Right lung (tissue), 5 donors: ENCODE results near the gene KCNT2. TPM values are rescaled to one million over a fixed set of nuclear protein-coding genes. Genes with fewer than 3 reads are reported as not detected.
A peak's percentile ranks its signal among the peaks of the same experiment; 100 is the strongest.
"Not testable (repeated sequence)": the region's sequence is repeated elsewhere in the genome, so short reads cannot be mapped to it uniquely, and the experiment has no call there.

Experiments used
- DNase-seq, 2 donors: peaks; one replicate each; pipeline ENCODE4 v3.0.0-alpha.2; 2013
- polyA plus RNA-seq, 5 donors: library from polyadenylated mRNA; unstranded; fragments of 120-200 nt; gene quantifications; one replicate each; pipeline versions ENCODE4 v1.2.1 to v1.2.3, GENCODE V29; 2013; ENCODE audit warnings: inconsistent platforms in 1 of 5, low replicate concordance in 1 of 5; ENCODE audit not compliant: insufficient read length in 5 of 5, insufficient read depth in 1 of 5

KCNT2 gene
- polyA plus RNA-seq, 5 donors = 2.7 to 7.7 (median 5.9) TPM

DNA sequence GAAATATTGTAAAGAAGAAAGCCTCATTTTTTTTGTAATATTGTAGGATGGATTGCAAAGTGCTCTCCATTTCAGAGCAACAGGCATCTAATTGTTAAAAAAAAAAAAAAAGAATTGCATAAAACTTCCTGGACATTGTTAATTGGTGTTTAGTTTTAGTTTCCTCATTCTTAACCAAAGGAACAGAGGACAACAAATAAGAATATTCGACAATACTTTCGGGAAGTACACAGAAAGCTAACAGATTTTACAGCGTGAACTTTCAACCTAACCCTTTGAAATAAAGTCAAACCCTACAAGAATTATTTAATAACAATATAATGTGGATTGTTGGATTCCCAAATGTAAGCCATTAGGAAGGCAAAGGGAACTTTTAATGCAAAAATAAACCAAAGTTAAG is 284.4 kb downstream of the KCNT2 start:
- no peak for DNase-seq

DNA sequence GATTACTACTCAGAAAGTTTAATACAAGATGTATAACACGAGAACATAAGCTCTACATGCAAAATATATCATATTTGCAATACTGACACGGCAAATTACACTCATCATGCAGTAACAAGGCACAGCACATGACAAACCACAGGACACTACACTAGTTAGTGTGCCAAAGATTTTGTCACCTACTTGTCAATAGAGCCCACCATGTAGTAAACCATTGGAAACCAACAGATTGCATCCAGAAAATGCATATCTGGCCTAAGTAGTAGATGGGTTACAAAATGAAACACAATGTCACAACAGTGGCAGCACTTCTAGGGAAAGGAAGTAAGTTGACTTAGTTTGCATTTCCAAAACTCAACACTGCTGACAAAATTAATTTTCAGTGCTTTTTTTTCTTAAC is 288.9 kb downstream of the KCNT2 start:
- DNase-seq = no peak

DNA sequence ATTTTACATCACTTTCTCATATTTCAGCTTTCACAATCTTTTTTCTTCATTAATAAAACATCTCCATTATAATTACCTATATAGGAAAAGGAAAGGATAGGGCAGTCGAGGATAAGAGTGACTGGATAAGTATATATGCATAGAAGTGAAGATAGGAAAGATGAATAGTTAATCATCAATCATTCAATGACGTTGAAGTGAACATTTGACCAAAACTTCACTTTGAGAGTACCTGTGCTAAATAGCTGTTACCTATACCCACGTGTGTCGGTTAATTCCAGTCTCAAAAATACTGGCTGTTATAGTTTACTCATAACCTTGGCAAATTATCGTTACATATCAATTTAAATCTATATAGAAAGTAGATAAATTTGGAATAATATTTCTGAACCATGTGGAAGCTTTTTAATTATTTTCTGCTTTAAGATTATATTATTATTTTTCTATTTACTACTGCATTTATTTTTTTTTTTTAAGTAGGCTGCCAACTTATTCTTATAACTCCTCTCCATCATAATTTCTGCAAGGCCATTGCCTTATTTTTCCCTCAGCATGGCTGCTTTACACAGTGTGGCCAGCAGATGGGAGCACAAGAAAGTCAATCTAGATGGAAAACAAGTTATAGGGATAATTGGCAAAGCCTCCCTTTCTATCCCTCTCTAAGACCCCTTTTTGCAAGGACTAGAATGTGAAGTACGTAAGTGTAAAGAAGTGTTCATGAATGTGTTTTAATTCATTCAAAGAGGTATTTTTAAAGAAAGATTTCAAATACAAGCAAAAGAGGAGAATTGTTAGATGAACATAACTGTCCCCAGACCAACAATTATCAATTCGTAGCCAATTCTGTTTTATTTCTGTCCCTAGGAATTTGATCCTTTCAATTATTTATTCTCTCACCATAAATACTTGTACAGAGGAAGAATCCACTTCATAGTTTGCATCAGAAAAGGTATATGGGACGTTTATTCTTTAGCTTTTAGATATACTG is 290.4 kb downstream of the KCNT2 start:
- DNase-seq = peak; percentile 15 to 32

DNA sequence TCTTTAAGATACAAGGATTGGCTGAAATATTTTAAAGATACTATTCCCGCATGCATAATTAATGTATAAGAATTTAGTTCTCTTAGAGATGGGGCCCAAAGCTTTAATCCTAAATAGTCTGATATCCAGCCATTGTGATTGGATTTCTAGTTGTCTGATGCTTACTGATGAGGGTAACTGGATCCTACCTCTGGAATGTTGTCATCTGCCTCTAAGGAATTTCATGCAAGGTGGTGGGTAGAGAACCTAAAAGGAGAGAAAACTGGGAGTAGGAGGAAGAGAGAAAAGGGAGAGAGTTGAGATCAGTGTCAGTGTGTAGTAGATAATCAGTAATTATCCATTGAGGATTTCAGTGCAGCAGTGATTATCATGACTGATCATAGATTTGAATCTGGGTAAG is 295.5 kb downstream of the KCNT2 start:
- DNase-seq = no peak

DNA sequence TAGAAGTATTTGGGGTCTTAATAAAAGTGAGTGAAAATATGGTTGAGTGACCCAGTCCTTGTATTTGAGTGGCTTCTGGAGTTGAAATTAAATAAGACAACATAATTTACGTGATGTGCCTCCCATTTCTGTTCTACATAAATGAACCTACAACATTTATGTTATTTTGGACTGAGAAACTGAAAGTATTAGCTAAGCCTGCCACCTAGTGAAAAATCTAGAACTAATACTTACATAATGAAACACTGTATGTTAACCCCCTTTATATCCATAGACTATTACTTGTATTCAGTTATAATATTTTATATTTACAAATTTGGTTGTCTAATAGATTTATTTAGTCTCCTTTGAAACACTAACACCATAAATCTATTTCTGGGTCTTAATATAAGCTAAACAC is 298.9 kb downstream of the KCNT2 start:
- peak; percentile 14 to 30 for DNase-seq

DNA sequence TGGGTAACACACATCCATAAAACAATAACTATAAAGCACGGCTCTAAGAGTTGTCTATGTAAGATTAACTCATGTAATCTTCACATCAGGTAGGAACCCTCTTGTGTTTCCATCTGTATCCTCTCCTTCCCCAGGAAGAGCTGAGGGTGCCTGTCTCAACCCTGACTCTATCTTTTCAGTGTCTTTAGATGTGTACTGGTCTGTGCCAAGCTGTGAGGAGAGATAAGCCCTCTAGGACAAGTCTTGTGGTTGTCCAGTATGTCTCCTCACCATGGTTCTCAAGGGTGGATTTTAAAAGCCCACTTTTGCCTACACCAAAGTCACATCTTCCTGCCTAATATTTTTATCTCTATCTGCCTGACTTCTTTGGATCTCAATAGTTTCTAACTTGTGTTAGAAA is 300.1 kb downstream of the KCNT2 start:
- no peak for DNase-seq

DNA sequence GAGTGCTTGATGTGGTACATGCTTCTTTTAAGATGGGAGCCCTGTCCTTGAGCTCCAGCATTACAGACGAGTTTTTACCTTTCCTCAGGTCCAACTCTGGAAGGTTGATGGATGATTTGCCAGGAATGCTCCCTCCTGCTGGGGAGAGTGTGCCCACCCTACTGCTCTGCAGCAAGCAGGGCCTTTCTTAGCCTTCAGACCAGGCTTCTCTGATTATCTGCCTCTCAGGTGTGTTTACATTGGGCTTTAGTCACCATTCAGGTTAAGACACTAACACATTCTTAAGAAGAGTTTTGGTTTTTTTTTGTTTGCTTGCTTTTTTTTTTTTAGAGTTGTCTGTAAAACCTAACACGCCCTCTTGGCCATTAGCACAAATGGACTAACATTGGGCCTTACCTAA is 301.8 kb downstream of the KCNT2 start:
- DNase-seq = no peak

DNA sequence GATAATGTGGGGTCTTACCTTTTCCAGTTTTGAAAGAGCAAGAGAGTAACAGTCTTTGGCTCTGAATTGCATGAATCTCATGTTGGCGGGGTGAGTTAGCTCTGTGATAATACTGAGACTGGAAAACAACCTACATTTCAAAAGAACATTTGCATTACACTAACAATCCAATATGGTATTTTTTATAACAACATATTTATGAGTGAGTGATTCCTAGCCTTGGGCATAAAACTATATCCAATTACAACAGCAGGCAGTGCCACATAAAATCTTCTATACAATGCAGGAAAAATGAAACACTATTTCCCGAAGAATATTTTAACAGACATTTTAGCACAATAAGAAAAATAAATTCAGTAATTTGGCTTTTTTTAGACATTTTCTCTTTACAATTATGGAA is 303.0 kb downstream of the KCNT2 start:
- no peak for DNase-seq

DNA sequence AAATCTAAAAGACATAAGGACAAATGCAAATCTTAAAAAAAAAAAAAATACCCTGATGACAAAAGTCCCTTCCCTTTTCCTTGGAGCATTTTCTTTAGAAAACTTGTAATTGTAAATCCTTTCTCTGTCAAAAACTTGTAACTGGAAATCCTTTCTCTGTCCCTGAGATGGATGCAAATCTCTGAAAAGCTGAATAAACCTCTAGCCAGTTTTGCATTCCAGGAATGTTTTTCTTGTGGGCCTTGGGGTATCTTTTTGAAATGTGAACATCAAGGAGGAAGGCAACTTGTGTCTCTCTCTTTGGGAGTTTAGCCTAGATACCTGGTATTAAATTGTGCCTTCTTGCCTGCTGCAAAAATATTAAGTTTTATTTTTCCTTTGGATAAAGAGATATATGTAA is 305.3 kb downstream of the KCNT2 start:
- DNase-seq = no peak

DNA sequence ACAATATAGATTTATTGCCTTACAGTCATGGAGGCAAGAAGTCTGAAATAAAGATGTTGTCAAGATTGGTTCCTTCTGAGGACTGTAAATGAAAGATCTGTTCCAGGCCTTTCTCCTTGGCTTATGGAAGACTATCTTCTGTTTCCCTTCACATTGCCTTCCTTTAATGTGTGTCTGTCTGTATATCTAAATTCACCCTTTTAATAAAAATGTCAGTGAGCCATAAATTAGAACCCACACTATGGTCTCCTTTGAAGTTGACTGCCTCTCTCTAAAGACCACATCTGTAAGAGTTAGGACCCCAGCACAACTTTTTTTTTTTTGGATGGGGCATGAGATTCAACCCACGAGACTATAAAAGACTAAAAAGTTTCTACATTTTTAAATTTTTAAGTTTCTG is 305.8 kb downstream of the KCNT2 start:
- no peak for DNase-seq

DNA sequence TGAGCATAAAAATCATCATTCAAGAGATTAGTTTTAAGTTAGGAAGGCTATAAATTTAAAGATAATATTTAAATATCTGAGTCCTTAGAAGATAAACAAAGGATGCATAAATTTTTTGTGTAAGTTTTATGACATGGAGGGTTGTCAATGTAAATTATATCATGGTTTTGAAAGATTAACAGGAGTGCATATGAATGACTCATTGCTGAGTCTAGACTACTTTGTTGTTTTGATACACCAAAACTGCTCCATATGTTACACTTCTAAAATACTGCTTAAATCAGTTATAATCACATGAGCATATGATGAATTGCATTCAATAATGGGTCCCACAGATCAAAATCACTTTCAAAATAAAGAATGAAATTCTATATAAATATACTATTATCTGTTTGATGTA is 312.5 kb downstream of the KCNT2 start:
- DNase-seq = no peak

DNA sequence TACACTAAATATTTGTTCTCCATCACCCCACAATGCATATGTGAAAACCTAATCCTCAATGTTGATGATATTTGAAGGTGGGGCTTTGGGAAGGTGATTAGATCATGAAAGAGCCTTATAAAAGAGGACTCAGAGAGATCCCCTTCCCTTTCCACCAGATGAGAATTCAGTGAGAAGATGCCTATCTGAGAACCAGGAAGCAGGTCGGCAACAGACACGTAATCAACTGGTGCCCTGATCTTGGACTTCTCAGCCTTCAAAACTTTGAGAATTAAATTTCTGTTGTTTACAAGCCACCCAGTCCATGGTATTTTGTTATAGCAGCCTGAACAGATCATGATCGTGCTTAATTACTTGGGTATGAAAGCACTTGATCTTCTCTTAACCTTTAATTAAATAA is 329.4 kb downstream of the KCNT2 start:
- no peak for DNase-seq

DNA sequence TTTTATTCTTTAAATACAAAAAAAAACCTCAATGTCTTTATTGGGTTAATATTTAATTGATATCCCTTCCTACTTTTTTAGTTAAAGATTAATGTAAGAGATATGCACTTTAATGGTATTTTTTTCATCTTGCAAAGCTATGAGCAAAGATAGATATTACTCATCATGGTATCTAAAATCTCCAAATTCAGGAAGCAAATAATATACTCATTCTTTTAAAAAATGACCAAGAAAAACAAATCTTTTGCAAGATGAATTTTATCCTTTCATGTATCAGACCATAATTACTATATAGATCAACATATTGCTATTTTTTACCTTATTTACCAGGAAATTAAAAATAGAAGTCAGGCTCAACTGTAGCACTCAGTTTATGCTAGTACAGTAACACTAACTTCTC is 330.4 kb downstream of the KCNT2 start:
- DNase-seq = no peak

DNA sequence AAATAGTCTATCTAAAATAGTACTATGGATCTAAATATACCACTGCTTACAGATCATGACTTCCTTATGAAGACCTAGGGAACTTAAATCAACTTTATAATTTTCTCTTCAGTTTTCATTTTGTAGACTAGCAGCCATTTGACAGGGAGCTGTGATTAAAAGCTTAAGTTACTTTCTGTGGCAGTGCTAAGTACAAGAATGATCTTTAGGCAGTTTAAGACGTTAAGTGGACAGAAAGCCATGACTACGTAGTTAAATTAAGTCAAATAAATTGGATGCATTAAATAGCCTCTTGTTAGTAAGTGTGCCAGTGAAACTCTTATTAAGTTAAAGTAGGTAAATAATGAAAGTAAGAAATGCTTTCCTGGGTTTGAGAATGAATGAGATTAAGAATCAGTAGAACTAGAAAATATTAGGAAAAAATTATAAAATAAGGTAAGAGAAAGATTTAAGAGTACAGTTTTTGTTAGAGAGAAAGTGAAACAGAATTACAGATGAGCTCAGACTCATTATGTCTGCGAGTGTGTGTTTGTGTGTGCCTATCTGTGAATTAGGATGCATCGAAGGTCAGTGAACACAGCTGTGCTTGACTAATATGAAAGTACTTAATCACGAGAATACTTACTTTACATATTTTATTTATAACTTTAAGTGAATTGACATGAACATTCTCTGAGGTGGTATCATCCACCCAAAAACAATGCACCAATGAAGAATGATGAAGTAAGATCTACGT is 336.9 kb downstream of the KCNT2 start:
- DNase-seq = no peak

DNA sequence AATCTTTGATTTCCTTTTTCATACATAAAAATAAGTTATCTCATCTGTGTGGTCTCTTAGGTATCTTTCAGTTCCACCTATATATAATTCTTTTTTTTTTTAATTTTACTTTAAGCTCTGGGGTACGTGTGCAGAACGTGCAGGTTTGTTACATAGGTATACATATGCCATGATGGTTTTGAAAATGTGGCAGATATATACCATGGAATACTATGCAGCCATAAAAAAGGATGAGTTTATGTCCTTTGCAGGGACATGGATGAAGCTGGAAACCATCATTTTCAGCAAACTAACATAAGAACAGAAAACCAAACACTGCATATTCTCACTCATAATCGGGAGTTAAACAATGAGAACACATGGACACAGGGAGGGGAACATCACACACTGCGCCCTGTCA is 345.2 kb downstream of the KCNT2 start:
- not testable (repeated sequence) for DNase-seq

DNA sequence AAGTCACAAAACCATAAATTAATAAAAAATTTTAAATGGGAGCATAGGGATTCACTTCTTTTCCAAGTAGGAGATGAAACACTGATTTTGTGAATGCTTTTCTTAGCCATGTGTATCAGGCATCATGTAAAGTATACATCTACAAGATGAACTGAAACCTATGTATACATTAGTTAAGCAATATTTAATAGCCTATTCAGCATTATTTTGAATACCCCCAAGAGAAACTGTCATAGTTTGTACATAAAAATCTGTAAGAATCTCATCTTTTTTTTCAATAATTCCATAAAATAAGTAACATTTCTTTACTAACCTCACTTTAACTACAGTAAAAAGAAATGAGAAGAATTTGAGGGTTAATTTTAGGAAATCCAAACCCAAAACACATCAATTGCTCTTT is 348.0 kb downstream of the KCNT2 start:
- DNase-seq = no peak

DNA sequence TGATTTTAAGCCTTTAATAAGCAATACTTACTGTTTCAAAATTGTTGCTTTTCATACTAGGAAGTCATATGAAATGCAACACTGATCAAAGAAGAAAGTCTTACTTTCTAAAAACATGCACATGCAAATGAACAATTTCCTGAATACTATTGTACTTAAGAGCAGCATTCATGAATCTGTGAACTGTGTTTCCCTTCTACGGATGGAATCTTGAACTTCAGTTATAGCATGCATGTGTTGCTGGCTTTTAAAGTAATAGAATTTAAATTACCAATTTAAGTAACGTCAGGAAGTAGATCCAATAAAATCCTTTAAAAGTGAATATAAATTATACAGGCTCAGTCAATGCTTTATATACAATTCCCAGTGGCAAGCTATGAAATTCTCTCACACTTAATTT is 348.9 kb downstream of the KCNT2 start:
- DNase-seq = peak; percentile 14 to 25

DNA sequence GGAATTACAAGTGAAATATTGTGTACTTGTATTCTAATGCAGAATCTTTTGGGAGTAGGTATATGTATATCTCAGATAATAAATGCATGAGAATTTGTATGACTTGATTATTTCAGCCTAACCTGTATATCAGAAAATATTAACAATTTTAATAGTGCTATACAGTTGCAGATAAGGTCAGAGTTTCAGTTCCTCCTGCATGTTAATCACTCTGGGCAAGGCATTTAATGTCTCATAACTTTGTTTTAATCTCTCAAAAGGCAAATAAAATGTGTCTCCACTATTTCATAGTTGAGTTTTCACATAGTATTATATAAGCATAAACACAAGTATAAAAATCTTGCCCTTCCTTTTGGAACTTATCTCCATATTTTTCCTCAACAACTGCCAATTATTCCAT is 352.5 kb downstream of the KCNT2 start:
- no peak for DNase-seq

DNA sequence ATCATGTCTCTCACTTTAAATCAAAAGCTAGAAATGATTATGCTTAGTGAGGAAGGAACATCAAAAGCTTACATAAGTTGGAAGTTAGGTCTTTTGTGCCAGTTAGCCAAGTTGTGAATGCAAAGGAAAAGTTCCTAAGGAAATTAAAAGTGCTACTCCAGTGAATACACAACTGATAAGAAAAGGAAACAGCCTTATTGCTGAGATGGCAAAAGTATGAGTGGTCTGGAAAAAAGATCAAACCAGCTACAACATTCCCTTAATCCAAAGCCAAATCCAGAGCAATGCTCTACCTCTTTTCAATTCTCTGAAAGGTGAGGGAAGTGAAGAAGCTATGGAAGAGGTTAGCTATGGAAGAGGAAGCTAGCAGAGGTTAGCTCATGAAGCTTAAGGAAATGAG is 378.7 kb downstream of the KCNT2 start:
- DNase-seq = no peak

DNA sequence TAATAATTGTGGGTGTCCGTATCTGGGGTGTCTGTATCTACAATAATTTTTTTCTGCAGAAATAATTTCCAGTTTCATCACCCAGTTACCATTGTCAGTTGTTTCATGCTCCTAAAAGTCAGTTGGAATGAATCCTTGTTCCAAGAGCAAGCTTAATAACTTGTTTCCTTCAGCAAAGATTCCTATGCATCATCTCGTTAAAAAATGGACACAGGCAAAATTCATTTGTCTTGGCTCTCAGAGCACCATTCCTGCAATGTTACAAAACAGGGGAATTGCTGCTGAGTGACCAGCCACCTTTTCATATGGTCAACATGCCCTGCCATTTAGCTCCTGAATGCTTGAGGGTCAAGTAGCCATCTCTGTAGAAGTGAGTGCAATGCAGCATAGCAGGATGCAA is 393.4 kb downstream of the KCNT2 start:
- DNase-seq = no peak

DNA sequence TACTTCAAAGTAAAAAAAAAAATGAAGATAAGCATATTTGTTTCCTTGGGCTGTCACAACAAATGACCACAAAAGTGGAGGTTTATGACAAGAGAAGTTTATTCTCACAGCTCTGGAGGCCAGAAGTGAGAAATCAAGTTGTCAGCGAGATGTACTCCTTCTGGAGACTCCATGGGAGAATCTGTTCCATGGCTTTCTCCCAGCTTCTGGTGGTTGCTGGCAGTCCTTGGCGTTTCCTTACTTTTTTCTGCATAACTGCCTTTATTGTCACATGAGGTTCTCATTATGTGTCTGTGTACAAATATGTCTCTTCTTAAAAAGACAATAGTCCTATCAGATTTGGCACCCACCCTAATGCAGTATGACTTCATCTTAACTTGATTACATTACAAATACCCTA is 398.3 kb downstream of the KCNT2 start:
- no peak for DNase-seq

DNA sequence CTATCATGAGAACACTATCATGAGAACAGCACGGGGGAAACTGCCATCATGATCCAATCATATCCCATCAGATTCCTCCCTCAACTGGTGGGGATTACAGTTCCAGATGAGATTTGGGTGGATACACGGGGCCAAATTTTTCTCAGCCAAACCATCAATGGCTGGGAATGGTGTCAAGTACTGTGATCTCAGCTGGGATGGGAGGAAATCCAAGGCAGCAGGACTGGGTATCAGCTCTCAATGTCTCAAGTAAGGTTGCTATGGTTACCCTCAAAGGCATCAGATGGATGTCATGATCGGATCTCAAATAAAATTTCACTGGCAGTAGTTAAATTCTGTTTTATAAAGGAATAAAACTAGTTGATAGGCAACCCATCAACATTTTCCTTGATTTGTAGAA is 399.0 kb downstream of the KCNT2 start:
- DNase-seq = no peak

DNA sequence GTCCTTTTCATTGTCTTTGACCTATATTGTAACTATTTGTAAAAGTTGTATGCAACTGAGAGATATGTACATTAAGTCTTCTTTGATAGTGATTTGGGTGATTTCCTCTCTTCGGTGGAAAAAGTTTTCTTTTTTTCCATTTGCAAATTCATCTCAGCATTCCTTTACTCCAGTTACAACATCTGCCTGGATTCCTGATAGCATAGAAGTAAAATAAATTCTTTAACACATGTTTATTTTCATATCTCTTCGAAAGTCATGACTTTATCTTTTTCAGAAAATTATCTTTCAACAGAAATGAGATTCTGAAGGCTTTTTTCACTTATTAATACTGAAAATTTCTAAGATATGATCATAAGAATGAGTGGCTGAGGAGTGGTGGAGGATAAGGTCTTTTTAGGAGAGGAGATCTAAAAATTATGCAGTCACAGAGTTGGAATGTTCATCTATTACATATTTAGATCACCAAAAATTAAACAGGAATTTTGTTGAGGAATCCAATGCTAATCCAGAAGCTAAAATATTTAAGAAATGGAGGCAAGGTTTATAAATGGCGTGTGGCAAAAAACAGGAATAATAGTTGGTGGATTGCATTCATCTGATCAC is 400.5 kb downstream of the KCNT2 start:
- DNase-seq = no peak
